ENCODE measurements around the gene PAM. TPM values are rescaled to one million over a fixed set of nuclear protein-coding genes. Genes with fewer than 3 reads are reported as not detected.
A peak's percentile ranks its signal among the peaks of the same experiment; 100 is the strongest.

PAM gene
- total and polyA plus RNA-seq, 8 donors, result 27.4 to 322 (median 93.9) TPM

GRCh38 chr5:102850503-102850902 lies 95.4 kb downstream of the PAM start:
- TF ChIP-seq POLR2AphosphoS5 (IDR thresholded peaks at IDR 0.05), result no peak
- no peak for TF ChIP-seq EP300 (IDR thresholded peaks at IDR 0.05)
- no peak for TF ChIP-seq POLR2A (IDR thresholded peaks at IDR 0.05)
- TF ChIP-seq CTCF (IDR thresholded peaks at IDR 0.05), result no peak
- Histone ChIP-seq H3K4me1 (no peaks in the 10 kb centered on the region), H3K9me3 (no peaks in the 10 kb centered on the region), H3K4me3 (no peak overlapping the region), H3K27ac (no peak overlapping the region), H3K36me3 (peaks cover 0 to 4% (median 0%) of the 10 kb centered on the region in 4 donors), H3K27me3 (no peaks in the 10 kb centered on the region)
- WGBS, 5 donors, result 95 to 98% (median 97%) methylated on average over 7 of the region's 7 CpGs
- intact Hi-C loops (cut with DNase I; ENCODE audit: low total_unique reads), result no loop called here
- no peak for DNase-seq

DNA sequence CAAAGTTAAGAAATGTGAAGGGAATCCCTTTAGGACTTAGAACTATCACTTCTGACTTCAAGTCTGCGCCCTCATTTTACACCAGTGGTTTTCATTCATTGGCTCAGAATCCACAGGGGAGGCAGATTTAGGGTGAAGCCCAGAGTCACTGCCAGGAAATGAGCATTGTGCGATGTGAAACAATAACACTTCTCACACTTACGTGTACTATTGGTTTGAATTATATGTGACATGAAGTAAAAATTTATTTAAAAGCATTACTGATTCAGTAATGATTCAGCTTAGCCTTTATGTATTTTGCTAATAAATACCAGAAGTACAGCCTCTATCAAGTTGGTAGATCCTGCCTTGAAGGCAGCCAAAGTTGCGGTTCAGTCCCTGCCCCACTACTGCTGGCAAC lies 98.6 kb downstream of the PAM start:
- no peak overlapping the region for H3K27ac ChIP-seq
- H3K4me1 ChIP-seq, result peaks cover 0 to 15% (median 0%) of the 10 kb centered on the region in 4 donors
- TF ChIP-seq POLR2AphosphoS5 (IDR thresholded peaks at IDR 0.05), result no peak
- no peak for TF ChIP-seq CTCF (IDR thresholded peaks at IDR 0.05)
- no peak for TF ChIP-seq POLR2A (IDR thresholded peaks at IDR 0.05)
- TF ChIP-seq EP300 (IDR thresholded peaks at IDR 0.05), result no peak
- no peaks in the 10 kb centered on the region for H3K36me3 ChIP-seq
- intact Hi-C loops (cut with DNase I; ENCODE audit: low total_unique reads), result no loop called here
- H3K9me3 ChIP-seq, result no peaks in the 10 kb centered on the region
- 66 to 89% (median 85%) methylated on average over 4 of the region's 4 CpGs for WGBS, 5 donors
- no peak for DNase-seq
- no peaks in the 10 kb centered on the region for H3K27me3 ChIP-seq
- no peak overlapping the region for H3K4me3 ChIP-seq

DNA sequence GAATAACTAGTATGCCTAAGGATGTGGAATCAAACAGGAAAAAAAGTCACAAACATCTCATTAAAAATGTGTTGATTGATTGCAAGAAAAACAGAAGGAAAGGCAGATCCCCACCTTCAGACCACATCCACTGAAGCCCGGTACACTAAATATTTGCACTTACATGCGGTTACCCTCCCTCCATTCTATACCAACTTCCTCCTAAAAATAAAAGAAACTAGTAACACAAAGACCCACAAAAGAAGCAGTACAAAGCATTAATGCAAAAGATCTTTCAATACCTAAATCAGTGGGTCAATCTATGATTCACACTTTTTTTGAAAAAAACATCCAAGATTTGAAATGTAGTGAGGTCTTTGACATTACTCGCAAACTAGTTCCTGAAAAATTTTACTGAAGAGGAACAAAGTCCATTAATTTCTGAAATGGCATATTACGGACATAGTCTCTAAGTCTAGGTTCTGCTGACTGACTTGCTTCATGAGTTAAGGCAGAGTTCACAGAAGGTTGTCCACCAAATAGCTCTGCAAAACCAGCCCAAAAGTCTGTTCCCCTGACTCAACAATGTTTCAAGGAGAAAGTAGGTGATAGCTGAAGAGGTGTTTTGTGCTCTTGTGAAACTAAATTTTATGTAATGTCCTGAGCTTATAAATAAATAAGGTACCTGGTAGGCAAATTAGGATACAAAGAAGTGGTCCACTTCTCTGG lies 100.7 kb downstream of the PAM start:
- intact Hi-C loops (cut with DNase I; ENCODE audit: low total_unique reads), result no loop called here

DNA sequence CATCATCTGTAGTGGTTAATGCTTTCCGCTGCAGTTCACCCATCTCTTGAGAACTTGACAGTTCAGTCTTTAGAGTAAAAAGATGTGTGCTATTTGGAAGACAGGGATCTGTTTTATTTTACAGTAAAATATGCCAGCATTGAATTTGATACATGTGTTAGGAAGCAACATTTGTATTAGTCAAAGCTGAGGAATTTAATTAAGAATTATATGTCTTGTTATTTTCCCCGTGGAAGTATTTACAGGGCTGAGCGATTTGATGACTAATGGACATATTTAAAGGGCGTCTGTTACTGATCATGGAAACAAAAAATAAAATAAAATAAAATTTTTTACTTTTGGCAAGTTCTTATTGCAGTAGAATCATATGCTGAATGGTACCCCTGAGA lies 101.3 kb downstream of the PAM start:
- TF ChIP-seq POLR2A (IDR thresholded peaks at IDR 0.05), result no peak
- TF ChIP-seq EP300 (IDR thresholded peaks at IDR 0.05), result no peak
- TF ChIP-seq CTCF (IDR thresholded peaks at IDR 0.05), result no peak
- no peak for TF ChIP-seq POLR2AphosphoS5 (IDR thresholded peaks at IDR 0.05)
- Histone ChIP-seq H3K27me3 (no peaks in the 10 kb centered on the region), H3K4me1 (peaks cover 0 to 15% (median 0%) of the 10 kb centered on the region in 4 donors), H3K9me3 (no peaks in the 10 kb centered on the region), H3K4me3 (no peak overlapping the region), H3K27ac (peak overlapping the region in 1 of 5 donors; percentile 3), H3K36me3 (no peaks in the 10 kb centered on the region)
- intact Hi-C loops (cut with DNase I; ENCODE audit: low total_unique reads), result no loop called here
- no peak for DNase-seq
- WGBS, 5 donors, result 69 to 88% (median 87%) methylated on average over 4 of the region's 4 CpGs

More for the DNA sequence above, 100.7 kb downstream of the PAM start:
- no peaks in the 10 kb centered on the region for H3K27me3 ChIP-seq
- DNase-seq, result no peak
- H3K9me3 ChIP-seq, result no peaks in the 10 kb centered on the region
- TF ChIP-seq POLR2A (IDR thresholded peaks at IDR 0.05) (no peak), POLR2AphosphoS5 (IDR thresholded peaks at IDR 0.05) (no peak)
- no peak overlapping the region for H3K27ac ChIP-seq
- H3K4me1 ChIP-seq, result peaks cover 0 to 15% (median 0%) of the 10 kb centered on the region in 4 donors
- no peak overlapping the region for H3K4me3 ChIP-seq
- WGBS, 5 donors, result 54 to 71% (median 60%) methylated on average over 4 of the region's 4 CpGs
- H3K36me3 ChIP-seq, result no peaks in the 10 kb centered on the region
